ES-I3 (cell line): ENCODE results near the gene EZR.

Experiments
- H3K36me3 ChIP-seq: 2 replicates; pipeline ENCODE4 v1.6.1; 2013; ENCODE audit warnings: mild to moderate bottlenecking, low read length, control low read depth, moderate library complexity; ENCODE audit not compliant: insufficient read depth
- H3K4me1 ChIP-seq: 2 replicates; pipeline ENCODE4 v1.6.1; 2013; ENCODE audit warnings: mild to moderate bottlenecking, control low read depth, low read length; ENCODE audit not compliant: insufficient read depth
- H3K9ac ChIP-seq: 2 replicates; pipeline ENCODE4 v1.6.1; 2013; ENCODE audit warnings: low read depth, mild to moderate bottlenecking, low read length, moderate library complexity
- H3K9me3 ChIP-seq: 2 replicates; pipeline ENCODE4 v1.6.1; 2013; ENCODE audit warnings: mild to moderate bottlenecking, low read length, moderate library complexity; ENCODE audit not compliant: control insufficient read depth, insufficient read depth

The EZR gene

GRCh38 chr6:158718461-158719046, 100.6 kb downstream of the EZR start:
- Histone ChIP-seq H3K9ac (no peak overlapping the region), H3K9me3 (no peaks in the 10 kb centered on the region), H3K4me1 (peaks cover 10% of the 10 kb centered on the region; the same call in 1 of the 2 replicates), H3K36me3 (no peaks in the 10 kb centered on the region)

GRCh38 chr6:158717341-158718330, 101.5 kb downstream of the EZR start:
- Histone ChIP-seq H3K9ac (no peak overlapping the region), H3K9me3 (no peaks in the 10 kb centered on the region), H3K36me3 (no peaks in the 10 kb centered on the region), H3K4me1 (peaks cover 10% of the 10 kb centered on the region; the same call in 1 of the 2 replicates)
